Transverse colon (tissue), 4 donors: ENCODE data around the gene LRRN4.

Source experiments
- EP300 ChIP-seq: sonication (generic); formaldehyde crosslinking; IDR thresholded peaks from one replicate; pipeline ENCODE4 v1.6.1; 2017; ENCODE audit warnings: antibody characterized with exemption, low read depth
- POLR2A ChIP-seq: fragments of 450-650 bp; IDR thresholded peaks from one replicate; pipeline ENCODE4 v1.6.1; 2016; ENCODE audit warnings: antibody characterized with exemption, mild to moderate bottlenecking, moderate library complexity
- POLR2AphosphoS5 ChIP-seq, 3 donors: sonication (generic); formaldehyde crosslinking; IDR thresholded peaks; one replicate each; pipeline ENCODE4 v1.6.1; 2016; ENCODE audit warnings: antibody characterized with exemption in 3 of 3
- TF ChIP-seq, protein P1 (sequence below), 5 experiments: fragments of 200-600 bp in 3 of 5; fragments of 450-650 bp in 2 of 5; sonication (generic) in 3 of 5; IDR thresholded peaks; 1 replicate in 2 of 5; 2 replicates in 3 of 5; pipeline ENCODE4 v1.5.1; 2016 to 2017; ENCODE audit warnings: antibody characterized with exemption in 5 of 5, inconsistent platforms in 3 of 5, mild to moderate bottlenecking in 2 of 5, moderate library complexity in 1 of 5

DNA sequence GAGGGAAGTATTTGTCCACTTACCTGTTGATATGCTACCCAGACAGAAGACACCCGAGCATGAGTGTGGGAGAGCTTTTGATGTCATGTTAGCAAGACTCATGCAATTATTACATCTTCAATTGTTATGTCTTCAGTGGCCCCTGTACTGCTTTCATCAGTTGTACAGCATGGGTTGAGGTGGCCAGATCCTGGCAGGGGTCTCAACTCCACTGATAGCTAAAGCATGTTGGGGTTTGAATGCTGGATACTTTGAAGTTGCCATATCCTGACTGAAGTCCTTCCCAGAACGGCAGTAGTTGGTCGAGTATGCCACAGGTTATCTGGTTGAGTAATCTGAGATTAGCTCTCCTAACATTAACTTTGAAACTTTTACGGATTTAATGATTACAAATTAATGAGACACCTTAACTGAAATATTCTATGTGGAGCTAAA, 46.7 kb downstream of the LRRN4 start:
- TF ChIP-seq, protein P1, sequence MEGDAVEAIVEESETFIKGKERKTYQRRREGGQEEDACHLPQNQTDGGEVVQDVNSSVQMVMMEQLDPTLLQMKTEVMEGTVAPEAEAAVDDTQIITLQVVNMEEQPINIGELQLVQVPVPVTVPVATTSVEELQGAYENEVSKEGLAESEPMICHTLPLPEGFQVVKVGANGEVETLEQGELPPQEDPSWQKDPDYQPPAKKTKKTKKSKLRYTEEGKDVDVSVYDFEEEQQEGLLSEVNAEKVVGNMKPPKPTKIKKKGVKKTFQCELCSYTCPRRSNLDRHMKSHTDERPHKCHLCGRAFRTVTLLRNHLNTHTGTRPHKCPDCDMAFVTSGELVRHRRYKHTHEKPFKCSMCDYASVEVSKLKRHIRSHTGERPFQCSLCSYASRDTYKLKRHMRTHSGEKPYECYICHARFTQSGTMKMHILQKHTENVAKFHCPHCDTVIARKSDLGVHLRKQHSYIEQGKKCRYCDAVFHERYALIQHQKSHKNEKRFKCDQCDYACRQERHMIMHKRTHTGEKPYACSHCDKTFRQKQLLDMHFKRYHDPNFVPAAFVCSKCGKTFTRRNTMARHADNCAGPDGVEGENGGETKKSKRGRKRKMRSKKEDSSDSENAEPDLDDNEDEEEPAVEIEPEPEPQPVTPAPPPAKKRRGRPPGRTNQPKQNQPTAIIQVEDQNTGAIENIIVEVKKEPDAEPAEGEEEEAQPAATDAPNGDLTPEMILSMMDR (IDR thresholded peaks at IDR 0.05): no peak
- TF ChIP-seq POLR2A: no peak
- TF ChIP-seq EP300: no peak
- no peak for TF ChIP-seq POLR2AphosphoS5 (IDR thresholded peaks at IDR 0.05)
